ENCODE results near the gene PLD5.
"Not testable (repeated sequence)": the region's sequence is repeated elsewhere in the genome, so short reads cannot be mapped to it uniquely, and the experiment has no call there.

Gene PLD5

GRCh38 chr1:242139442-242139841 lies 385.1 kb downstream of the PLD5 start:
- no peak for DNase-seq

GRCh38 chr1:242133796-242134195 lies 390.7 kb downstream of the PLD5 start:
- DNase-seq, result no peak

DNA sequence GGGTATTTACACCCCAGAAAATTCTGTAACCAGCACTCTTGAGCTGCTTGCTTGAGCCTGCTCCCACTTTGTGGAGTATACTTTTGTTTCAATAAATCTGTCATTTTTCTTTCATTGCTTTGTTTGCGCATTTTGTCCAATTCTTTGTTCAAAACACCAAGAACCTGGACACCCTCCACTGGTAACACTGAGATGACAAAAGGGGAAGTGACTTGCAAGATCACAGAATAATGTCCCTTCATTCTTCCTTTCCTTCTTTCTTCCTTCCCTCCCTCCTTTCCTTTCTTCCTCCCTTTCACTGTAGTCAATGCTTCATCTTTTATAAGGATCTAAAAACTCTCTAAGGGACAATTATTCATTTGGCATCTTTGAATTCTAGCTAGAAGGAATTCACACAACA lies 391.1 kb downstream of the PLD5 start:
- no peak for DNase-seq

GRCh38 chr1:242132121-242132817 lies 392.2 kb downstream of the PLD5 start:
- no peak for DNase-seq

DNA sequence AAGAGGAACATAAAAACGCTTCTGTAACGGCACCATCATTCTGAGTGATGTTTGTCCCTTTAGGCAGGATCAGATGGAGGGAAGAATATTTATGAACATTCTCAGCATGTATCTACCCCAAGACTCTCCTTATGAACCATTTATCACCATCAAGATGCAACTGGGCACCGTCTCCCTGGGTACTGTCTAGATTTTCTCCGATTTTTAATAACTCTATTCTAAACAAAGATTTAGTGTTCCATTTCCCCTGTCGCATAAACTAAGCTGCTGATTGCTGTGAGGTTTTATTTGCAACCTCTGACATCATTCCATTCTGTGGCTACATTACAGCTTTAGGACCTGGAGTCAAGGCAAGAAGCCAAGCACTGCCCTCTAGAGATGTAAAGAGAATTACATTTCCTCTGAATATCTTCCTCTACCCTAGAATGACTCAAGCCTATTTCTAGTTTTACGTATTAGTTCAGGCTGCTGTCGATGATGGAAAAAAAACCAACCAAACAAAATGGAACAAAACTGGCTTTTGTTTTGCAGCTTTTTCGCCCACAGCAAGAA lies 395.5 kb downstream of the PLD5 start:
- DNase-seq, result no peak

GRCh38 chr1:242120432-242120831 lies 404.1 kb downstream of the PLD5 start:
- DNase-seq, result no peak

- DNase-seq, result no peak
Measured at GRCh38 chr1:242100921-242101320, 423.6 kb downstream of the PLD5 start.

GRCh38 chr1:242097283-242097682 lies 427.2 kb downstream of the PLD5 start:
- not testable (repeated sequence) for DNase-seq

- DNase-seq, result no peak
Measured at GRCh38 chr1:242093116-242093515, 431.4 kb downstream of the PLD5 start.

- DNase-seq, result no peak
Measured at GRCh38 chr1:242089911-242090310, 434.6 kb downstream of the PLD5 start.

- DNase-seq, result no peak
Measured at GRCh38 chr1:242088875-242089274, 435.6 kb downstream of the PLD5 start.

DNA sequence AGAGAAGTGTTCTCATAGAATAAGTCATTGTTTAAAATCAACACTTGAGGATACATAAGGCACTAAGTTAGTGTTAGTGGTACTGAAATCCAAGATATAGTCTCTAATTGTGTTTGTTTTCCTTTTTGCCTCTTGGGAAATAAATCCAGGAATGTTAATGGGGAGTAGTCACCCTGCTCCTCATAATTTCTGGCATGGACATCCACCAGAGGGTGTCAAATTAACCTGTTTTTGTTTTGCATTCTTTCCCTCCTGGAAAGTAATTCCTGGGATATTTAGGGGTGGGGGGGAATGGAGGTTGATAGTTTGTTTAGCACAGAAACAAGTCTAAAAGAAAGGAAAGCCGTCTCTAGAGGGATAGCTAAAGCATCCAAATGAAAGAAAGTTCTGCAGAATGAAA lies 437.8 kb downstream of the PLD5 start:
- no peak for DNase-seq

- DNase-seq, result no peak
Measured at GRCh38 chr1:242086093-242086492, 438.4 kb downstream of the PLD5 start.

DNA sequence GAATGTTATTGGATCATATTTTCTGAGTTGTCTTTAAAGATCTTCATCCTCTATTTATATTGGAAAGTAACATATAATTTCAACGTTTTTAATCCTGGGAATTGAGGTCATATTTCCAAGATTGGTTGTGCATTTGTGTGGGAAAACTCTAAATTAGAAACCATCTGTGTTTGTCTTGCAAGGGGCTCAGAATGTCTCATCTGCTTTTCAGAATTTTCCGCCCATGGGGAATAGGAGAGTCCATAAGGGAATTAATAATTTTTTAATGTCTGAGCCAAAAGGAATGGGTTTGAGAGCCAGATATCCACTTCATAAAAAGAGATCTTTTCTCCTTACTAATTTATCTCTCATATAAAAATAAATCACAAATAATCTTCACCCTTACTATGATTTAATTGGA lies 440.8 kb downstream of the PLD5 start:
- DNase-seq, result no peak

- DNase-seq, result no peak
Measured at GRCh38 chr1:242081446-242081845, 443.1 kb downstream of the PLD5 start.

DNA sequence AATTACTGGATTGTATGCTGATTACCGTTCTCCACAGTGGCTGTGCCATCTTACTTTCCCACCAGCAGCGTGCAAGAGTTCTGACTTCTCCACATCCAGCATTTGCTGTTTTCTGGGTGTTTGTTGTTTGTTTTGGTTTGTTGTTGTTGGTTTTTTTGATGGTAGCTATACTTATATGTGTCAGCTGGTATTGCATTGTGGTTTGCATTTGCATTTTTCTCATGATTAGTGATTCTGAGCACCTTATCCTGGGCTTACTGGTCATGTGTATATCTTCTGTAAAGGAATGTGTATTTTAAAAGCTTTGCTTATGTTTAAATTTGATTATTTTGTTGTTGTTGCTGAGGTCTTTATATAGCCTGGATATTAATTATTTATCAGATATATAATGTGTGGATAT lies 458.7 kb downstream of the PLD5 start:
- DNase-seq, result no peak

DNA sequence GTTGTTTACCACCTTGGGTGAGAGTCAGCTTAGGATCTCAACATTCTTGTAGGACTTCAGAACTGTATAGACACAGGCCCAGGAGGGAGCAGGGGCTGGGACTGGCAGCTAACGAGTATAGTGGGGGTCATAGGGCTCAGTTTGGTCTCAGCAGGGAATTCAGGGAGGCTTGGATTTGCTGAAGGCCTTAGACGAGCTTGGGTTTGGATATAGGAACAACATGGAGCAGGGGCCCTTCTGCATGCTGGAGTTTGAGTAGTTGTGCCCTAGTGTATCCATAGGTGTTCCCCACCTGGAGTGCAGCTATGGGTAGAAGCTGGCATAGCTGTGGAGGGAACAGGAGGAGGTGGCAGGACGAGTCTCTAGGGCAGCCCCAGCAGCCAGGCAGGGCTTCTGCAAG lies 462.2 kb downstream of the PLD5 start:
- no peak for DNase-seq

- no peak for DNase-seq
Measured at GRCh38 chr1:242059976-242060375, 464.5 kb downstream of the PLD5 start.

- not testable (repeated sequence) for DNase-seq
Measured at GRCh38 chr1:242058582-242058981, 465.9 kb downstream of the PLD5 start.

DNA sequence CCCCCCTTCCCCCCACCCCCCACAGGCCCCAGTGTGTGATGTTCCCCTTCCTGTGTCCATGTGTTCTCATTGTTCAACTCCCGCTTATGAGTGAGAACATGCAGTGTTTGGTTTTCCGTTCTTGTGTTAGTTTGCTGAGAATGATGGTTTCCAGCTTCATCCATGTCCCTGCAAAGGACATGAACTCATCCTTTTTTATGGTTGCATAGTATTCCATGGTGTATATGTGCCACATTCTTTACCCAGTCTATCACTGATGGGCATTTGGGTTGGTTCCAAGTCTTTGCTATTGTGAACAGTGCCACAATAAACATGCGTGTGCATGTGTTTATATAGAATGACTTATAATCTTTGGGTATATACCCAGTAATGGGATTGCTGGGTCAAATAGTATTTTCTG lies 466.3 kb downstream of the PLD5 start:
- DNase-seq, result not testable (repeated sequence)

- DNase-seq, result no peak
Measured at GRCh38 chr1:242057745-242058115, 466.8 kb downstream of the PLD5 start.

DNA sequence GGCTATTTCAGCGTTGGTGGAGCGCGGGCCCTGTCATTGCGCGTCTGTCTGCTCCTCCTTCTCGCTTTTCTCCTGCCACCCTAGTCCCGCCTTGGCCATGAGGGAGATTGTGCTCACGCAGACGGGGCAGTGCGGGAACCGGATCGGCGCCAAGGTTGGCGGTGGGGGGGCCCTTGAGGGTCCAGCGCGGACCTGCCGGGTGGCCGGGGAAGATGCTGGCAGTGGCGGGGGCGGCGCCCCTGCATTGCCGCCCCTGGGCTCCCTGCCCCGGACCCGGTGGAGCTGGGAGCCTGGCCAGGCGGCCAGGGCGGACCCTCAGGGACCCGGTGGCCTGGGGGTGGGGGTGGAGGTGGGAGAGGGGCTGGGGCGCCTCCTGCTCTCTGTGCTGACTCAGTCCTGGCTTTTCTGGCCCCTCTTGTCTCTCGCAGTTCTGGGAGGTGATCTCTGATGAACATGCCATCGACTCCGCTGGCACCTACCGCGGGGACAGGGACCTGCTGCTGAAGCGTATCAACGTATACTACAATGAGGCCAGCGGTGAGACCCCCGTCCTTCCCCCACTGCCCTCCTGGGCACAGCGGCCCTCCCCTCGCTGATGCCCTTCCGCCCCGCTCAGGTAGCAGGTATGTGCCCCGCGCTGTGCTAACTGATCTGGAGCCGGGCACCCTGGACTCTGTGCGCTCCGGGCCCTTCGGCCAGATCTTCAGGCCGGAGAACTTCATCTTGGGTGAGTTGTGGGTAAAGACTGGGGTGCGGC lies 467.3 kb downstream of the PLD5 start:
- no peak for DNase-seq

- DNase-seq, result no peak
Measured at GRCh38 chr1:242055749-242056320, 468.7 kb downstream of the PLD5 start.

GRCh38 chr1:242043165-242043564 lies 481.3 kb downstream of the PLD5 start:
- no peak for DNase-seq

All from activated CD8-positive, alpha-beta memory T cell treated with anti-CD3 and anti-CD28 coated beads, Interleukin-2, amount 50 U/mL, for 48 hours (primary cell).